ENCODE results near the gene ALS2CL. TPM values are rescaled to one million over a fixed set of nuclear protein-coding genes. Genes with fewer than 3 reads are reported as not detected.

Gene ALS2CL
- total RNA-seq, 1 experiment from 2014 or later = 0.24 TPM

- TF ChIP-seq CTCF (conservative IDR thresholded peaks at IDR 0.05; ENCODE audit: low read depth, low read length) = no peak
- TF ChIP-seq EZH2 (IDR thresholded peaks at IDR 0.05; ENCODE audit: borderline replicate concordance, low read depth, low read length, poor library complexity, severe bottlenecking) = no peak
- H3K4me3 ChIP-seq (ENCODE audit: low read depth, low read length, poor library complexity, severe bottlenecking) = no peak overlapping the region
- no peak for DNase-seq (ENCODE audit: low spot score)
These were observed 8.9 kb upstream of the ALS2CL start for GRCh38 chr3:46702246-46703012.

DNA sequence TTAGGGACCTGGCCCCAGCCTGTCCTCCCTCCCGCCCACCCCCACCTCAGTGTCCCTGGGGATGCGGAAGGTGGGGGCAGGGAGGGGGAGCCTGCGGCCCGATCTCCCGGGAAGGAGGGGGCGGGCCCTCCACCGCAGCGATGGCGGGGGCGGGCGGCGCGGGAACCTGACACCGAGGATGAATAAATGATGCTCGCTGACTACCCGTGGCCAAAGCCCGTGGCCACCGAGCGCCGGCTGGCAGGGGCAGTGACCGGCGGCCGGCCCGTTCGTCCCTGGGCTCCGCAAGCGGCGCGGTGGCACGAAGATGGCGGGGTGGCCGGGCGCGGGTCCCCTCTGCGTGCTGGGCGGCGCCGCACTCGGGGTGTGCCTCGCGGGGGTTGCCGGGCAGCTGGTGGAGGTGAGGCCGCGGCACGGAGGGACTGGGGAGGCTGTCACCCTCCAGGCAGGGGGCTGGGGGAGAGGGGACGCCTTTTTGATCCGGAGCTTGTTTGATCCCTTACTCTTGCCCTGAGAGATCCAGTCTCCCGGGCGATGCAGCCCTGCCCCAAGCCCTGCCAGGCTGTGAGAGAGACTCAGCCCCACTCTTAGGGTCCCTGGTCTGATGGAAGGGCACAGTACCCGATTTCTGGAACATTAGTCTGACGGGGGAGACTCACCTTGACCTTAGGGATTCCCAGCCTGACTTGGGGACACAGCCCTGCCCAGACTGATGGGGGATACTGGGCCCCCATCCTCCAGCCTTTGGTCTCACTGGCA is 7.9 kb upstream of the ALS2CL start, which contains the start of gene TMIE:
Gene TMIE (plus strand): TSS at position 212 of the 759 bp plus-strand sequence. CDS start 96 bp downstream, at position 308.
- no peak for DNase-seq (ENCODE audit: low spot score)
- intact Hi-C loops (cut with micrococcal nuclease; ENCODE audit: unreplicated experiment) = no loop called here
- no TSS peak for BruUV-seq (replicated peaks)
- Histone ChIP-seq H3K36me3 (ENCODE audit: insufficient read depth, low read length, poor library complexity, severe bottlenecking) (no peaks in the 10 kb centered on the region), H3K27ac (ENCODE audit: low read depth, low read length, poor library complexity, severe bottlenecking) (no peak within 1 kb of the TSS), H3K4me3 (ENCODE audit: low read depth, low read length, poor library complexity, severe bottlenecking) (peak within 1 kb of the TSS; percentile 35), H3K9me3 (ENCODE audit: low read depth, low read length, poor library complexity, severe bottlenecking) (no peaks in the 10 kb centered on the region), H3K4me1 (ENCODE audit: insufficient read depth, low read length, poor library complexity, severe bottlenecking) (no peaks in the 10 kb centered on the region), H3K27me3 (replicated peaks; ENCODE audit: insufficient read depth, low read depth, low read length, poor library complexity) (no peaks in the 10 kb centered on the region)
- CTCF ChIA-PET = no interaction called here
- POLR2A ChIA-PET (ENCODE audit: low non-redundant PET) = no interaction called here
- TF ChIP-seq EZH2 (IDR thresholded peaks at IDR 0.05; ENCODE audit: borderline replicate concordance, low read depth, low read length, poor library complexity, severe bottlenecking) = no peak
- no peak for TF ChIP-seq CTCF (conservative IDR thresholded peaks at IDR 0.05; ENCODE audit: low read depth, low read length)

More at GRCh38 chr3:46702246-46703012, 8.9 kb upstream of the ALS2CL start:
- intact Hi-C loops (cut with micrococcal nuclease; ENCODE audit: unreplicated experiment) = no loop called here
- POLR2A ChIA-PET (ENCODE audit: low non-redundant PET) = no interaction called here
- no TSS peak for BruUV-seq (replicated peaks)
- Histone ChIP-seq H3K27ac (ENCODE audit: low read depth, low read length, poor library complexity, severe bottlenecking) (no peak overlapping the region), H3K36me3 (ENCODE audit: insufficient read depth, low read length, poor library complexity, severe bottlenecking) (no peaks in the 10 kb centered on the region), H3K27me3 (replicated peaks; ENCODE audit: insufficient read depth, low read depth, low read length, poor library complexity) (no peaks in the 10 kb centered on the region), H3K9me3 (ENCODE audit: low read depth, low read length, poor library complexity, severe bottlenecking) (no peaks in the 10 kb centered on the region), H3K4me1 (ENCODE audit: insufficient read depth, low read length, poor library complexity, severe bottlenecking) (no peaks in the 10 kb centered on the region)
- CTCF ChIA-PET = no interaction called here

DNA sequence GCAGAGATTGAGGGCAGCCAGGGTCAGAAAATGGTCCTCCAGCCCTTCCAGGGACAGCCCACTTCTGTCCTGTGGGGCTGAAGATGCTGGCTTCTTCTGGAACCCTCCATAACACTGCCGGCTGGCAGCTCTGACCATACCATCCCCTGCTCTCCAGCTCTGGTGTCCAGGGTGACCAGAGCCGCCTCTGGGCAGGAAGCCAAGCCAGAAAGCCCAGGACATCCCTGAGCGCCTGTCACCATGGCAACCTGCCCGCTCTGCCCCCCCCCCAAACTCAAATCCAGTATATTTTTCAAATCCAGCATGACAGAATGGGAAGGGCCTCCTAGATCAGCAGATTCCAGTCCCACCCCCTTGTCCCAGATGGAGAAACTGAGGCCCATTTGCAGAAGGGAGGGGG is 7.3 kb upstream of the ALS2CL start:
- intact Hi-C loops (cut with micrococcal nuclease; ENCODE audit: unreplicated experiment) = no loop called here
- ChIA-PET CTCF (no interaction called here), POLR2A (ENCODE audit: low non-redundant PET) (no interaction called here)

More for the DNA sequence above, 7.3 kb upstream of the ALS2CL start:
- H3K4me3 ChIP-seq (ENCODE audit: low read depth, low read length, poor library complexity, severe bottlenecking) = no peak overlapping the region
- no TSS peak for BruUV-seq (replicated peaks)
- H3K27ac ChIP-seq (ENCODE audit: low read depth, low read length, poor library complexity, severe bottlenecking) = no peak overlapping the region
- TF ChIP-seq EZH2 (IDR thresholded peaks at IDR 0.05; ENCODE audit: borderline replicate concordance, low read depth, low read length, poor library complexity, severe bottlenecking) (no peak), CTCF (conservative IDR thresholded peaks at IDR 0.05; ENCODE audit: low read depth, low read length) (no peak)
- H3K27me3 ChIP-seq (replicated peaks; ENCODE audit: insufficient read depth, low read depth, low read length, poor library complexity) = no peaks in the 10 kb centered on the region
- H3K9me3 ChIP-seq (ENCODE audit: low read depth, low read length, poor library complexity, severe bottlenecking) = no peaks in the 10 kb centered on the region
- H3K36me3 ChIP-seq (ENCODE audit: insufficient read depth, low read length, poor library complexity, severe bottlenecking) = no peaks in the 10 kb centered on the region
- H3K4me1 ChIP-seq (ENCODE audit: insufficient read depth, low read length, poor library complexity, severe bottlenecking) = no peaks in the 10 kb centered on the region
- no peak for DNase-seq (ENCODE audit: low spot score)

Data from A673 (cell line).